Measurements from ENCODE around the gene CCDC27.

CCDC27 gene

GRCh38 chr1:3732434-3733093, 19.7 kb upstream of the CCDC27 start:
- no peak overlapping the region for H3K4me3 ChIP-seq (replicated peaks; ENCODE audit: low read depth, low read length)
- DNase-seq (ENCODE audit: extremely low read depth, low read depth), result no peak
- TF ChIP-seq CTCF (IDR thresholded peaks at IDR 0.05; ENCODE audit: low read depth, low read length, missing control alignments), result no peak

GRCh38 chr1:3733094-3733882, 19.0 kb upstream of the CCDC27 start:
- no peak overlapping the region for H3K4me3 ChIP-seq (replicated peaks; ENCODE audit: low read depth, low read length)
- no peak for TF ChIP-seq CTCF (IDR thresholded peaks at IDR 0.05; ENCODE audit: low read depth, low read length, missing control alignments)
- no peak for DNase-seq (ENCODE audit: extremely low read depth, low read depth)

GRCh38 chr1:3733883-3734589, 18.2 kb upstream of the CCDC27 start:
- DNase-seq (ENCODE audit: extremely low read depth, low read depth), result no peak
- no peak overlapping the region for H3K4me3 ChIP-seq (replicated peaks; ENCODE audit: low read depth, low read length)
- TF ChIP-seq CTCF (IDR thresholded peaks at IDR 0.05; ENCODE audit: low read depth, low read length, missing control alignments), result no peak

- H3K4me3 ChIP-seq (replicated peaks; ENCODE audit: low read depth, low read length), result no peak overlapping the region
- TF ChIP-seq CTCF (IDR thresholded peaks at IDR 0.05; ENCODE audit: low read depth, low read length, missing control alignments), result no peak
- DNase-seq (ENCODE audit: extremely low read depth, low read depth), result no peak
These were observed 17.6 kb upstream of the CCDC27 start for GRCh38 chr1:3734602-3735001.

GRCh38 chr1:3735027-3735681, 17.1 kb upstream of the CCDC27 start:
- no peak overlapping the region for H3K4me3 ChIP-seq (replicated peaks; ENCODE audit: low read depth, low read length)
- no peak for TF ChIP-seq CTCF (IDR thresholded peaks at IDR 0.05; ENCODE audit: low read depth, low read length, missing control alignments)
- no peak for DNase-seq (ENCODE audit: extremely low read depth, low read depth)

- no peak for TF ChIP-seq CTCF (IDR thresholded peaks at IDR 0.05; ENCODE audit: low read depth, low read length, missing control alignments)
- DNase-seq (ENCODE audit: extremely low read depth, low read depth), result no peak
- H3K4me3 ChIP-seq (replicated peaks; ENCODE audit: low read depth, low read length), result no peak overlapping the region
These were observed 16.6 kb upstream of the CCDC27 start for GRCh38 chr1:3735688-3736087.

Data from HFF-Myc (cell line).